Psoas muscle (tissue), 8 donors: ENCODE measurements around the gene WDR59. TPM values are rescaled to one million over a fixed set of nuclear protein-coding genes. Genes with fewer than 3 reads are reported as not detected.

Experiments used
- ATAC-seq, 4 donors: fragments of 200-7000 bp; cut with Tn5 transposase; one replicate each; pipeline ENCODE4 v1.9.1; 2020; ENCODE audit warnings: moderate library complexity in 3 of 4, mild to moderate bottlenecking in 2 of 4
- DNase-seq, 2 donors: peaks; one replicate each; pipeline ENCODE4 v3.0.0-alpha.2; 2020
- H3K27ac ChIP-seq: fragments of 200-600 bp; one replicate; pipeline ENCODE4 v1.8.0; 2022
- H3K27me3 ChIP-seq, 3 donors: fragments of 200-600 bp in 1 of 3; one replicate each; pipeline versions ENCODE4 v1.6.1 to v1.8.0; 2013 to 2022; ENCODE audit warnings: low read length in 2 of 3, mild to moderate bottlenecking in 2 of 3, moderate library complexity in 1 of 3; ENCODE audit not compliant: insufficient read depth in 3 of 3
- H3K36me3 ChIP-seq, 2 donors: fragments of 200-600 bp in 1 of 2; one replicate each; pipeline versions ENCODE4 v1.6.1 to v1.8.0; 2013 to 2022; ENCODE audit warnings: low read depth in 1 of 2, mild to moderate bottlenecking in 1 of 2, moderate library complexity in 1 of 2; ENCODE audit not compliant: insufficient read depth in 1 of 2
- H3K4me1 ChIP-seq: fragments of 200-600 bp; one replicate; pipeline ENCODE4 v1.8.0; 2022
- H3K4me3 ChIP-seq: fragments of 200-600 bp; one replicate; pipeline ENCODE4 v1.8.0; 2022; ENCODE audit warnings: mild to moderate bottlenecking
- H3K9me3 ChIP-seq: fragments of 200-600 bp; one replicate; pipeline ENCODE4 v1.8.0; 2022
- WGBS, 3 donors: extraction: QIAGEN DNeasy Blood & Tissue Kit; methylation state at CpG; one replicate each; pipeline versions ENCODE4 v1.1.6 to v1.1.7; 2013; 5-methylcytosine and 5-hydroxymethylcytosine counted together
- intact Hi-C, 2 donors: fragments of 100-400 bp; cut with DNase I; formaldehyde crosslinking; loops; one replicate each; pipeline versions ENCODE4 v1.11.0 to v1.14.2; 2022
- polyA plus RNA-seq, 3 donors: library from polyadenylated mRNA; stranded (reverse); fragments of 200-250 nt; gene quantifications; one replicate each; pipeline ENCODE4 v1.2.3, GENCODE V29; 2013
- total RNA-seq, 4 donors: library from RNA; stranded (reverse); fragmentation: NEBNext Ultra II Directional in 2 of 4; extraction: Animal tissue kit (Norgen Biotek cat#: 25700) in 2 of 4; gene quantifications; one replicate each; pipeline versions ENCODE4 v1.2.1 to v1.2.4, GENCODE V29; 2021 to 2023
- TF ChIP-seq, protein P1 (sequence below): fragments of 200-600 bp; IDR thresholded peaks from one replicate; pipeline ENCODE4 v1.8.0; 2022; ENCODE audit warnings: antibody characterized with exemption
- donor health status: healthy with polysubstance abuse.
- donor health status: DM: no; HTN: no; CAD: no; lungs with moderate emphysema.
- donor health status: Bipolar disorder and iron deficiency.
- donor health status: healthy.
- donor health status: DM: yes; HTN: yes; CAD: no.
- donor health status: DM: no; HTN: no; CAD: no.
- donor health status: DM: no; HTN: no; CAD: no.
- donor health status: DM: yes; HTN: yes; CAD: no.

The WDR59 gene
- total and polyA plus RNA-seq, 7 donors = 12.0 to 48.2 (median 30.6) TPM

DNA sequence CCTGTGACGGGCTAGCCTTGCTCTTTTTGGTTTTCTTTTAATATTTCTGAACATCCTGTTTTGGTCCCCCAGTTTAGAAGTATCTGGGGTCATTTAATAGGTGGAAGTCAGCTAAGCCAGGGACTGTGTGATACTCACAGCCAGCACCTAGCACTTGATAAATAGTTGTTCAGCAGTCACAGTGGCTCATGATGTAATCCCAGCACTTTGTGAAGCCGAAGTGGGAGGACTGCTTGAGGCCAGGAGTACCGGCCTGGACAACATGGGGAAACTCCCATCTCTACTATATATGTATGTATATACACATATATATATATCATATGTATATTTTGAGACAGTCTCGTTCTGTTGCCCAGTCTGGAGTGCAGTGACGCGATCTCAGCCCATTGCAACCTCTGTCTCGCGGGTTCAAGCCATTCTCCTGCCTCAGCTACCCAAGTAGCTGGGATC is 12.1 kb upstream of the WDR59 start:
- Histone ChIP-seq H3K27ac (no peak overlapping the region), H3K9me3 (no peaks in the 10 kb centered on the region), H3K27me3 (no peaks in the 10 kb centered on the region), H3K4me1 (peaks cover 24% of the 10 kb centered on the region), H3K4me3 (no peak overlapping the region), H3K36me3 (no peaks in the 10 kb centered on the region)
- 77 to 86% (median 85%) methylated on average over 8 of the region's 8 CpGs for WGBS, 3 donors
- ATAC-seq = no peak
- TF ChIP-seq, protein P1, sequence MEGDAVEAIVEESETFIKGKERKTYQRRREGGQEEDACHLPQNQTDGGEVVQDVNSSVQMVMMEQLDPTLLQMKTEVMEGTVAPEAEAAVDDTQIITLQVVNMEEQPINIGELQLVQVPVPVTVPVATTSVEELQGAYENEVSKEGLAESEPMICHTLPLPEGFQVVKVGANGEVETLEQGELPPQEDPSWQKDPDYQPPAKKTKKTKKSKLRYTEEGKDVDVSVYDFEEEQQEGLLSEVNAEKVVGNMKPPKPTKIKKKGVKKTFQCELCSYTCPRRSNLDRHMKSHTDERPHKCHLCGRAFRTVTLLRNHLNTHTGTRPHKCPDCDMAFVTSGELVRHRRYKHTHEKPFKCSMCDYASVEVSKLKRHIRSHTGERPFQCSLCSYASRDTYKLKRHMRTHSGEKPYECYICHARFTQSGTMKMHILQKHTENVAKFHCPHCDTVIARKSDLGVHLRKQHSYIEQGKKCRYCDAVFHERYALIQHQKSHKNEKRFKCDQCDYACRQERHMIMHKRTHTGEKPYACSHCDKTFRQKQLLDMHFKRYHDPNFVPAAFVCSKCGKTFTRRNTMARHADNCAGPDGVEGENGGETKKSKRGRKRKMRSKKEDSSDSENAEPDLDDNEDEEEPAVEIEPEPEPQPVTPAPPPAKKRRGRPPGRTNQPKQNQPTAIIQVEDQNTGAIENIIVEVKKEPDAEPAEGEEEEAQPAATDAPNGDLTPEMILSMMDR = no peak
- no peak for DNase-seq
- intact Hi-C loops = loop anchor here in 1 of 2 donors (5.0 kb wide), 1 partner anchor 45 kb away; no protein-coding TSS in a partner anchor

DNA sequence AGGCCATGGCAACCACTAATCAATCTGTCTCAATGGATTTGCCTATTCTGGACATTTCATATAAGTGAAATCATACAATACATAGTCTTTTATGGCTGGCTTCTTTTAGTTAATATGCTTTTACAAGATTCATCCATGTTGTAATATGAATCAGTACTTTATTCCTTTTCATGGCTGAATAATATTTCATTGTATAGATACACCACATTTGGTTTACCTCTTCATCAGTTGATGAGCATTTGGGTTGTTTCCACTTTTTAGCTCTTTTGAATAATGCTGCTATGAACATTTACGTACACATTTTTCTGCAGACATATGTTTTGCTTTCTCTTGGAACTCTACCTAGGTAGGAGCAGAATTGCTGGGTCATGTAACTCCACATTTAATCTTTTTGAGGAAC is 11.1 kb upstream of the WDR59 start:
- intact Hi-C loops = loop anchor here in 1 of 2 donors (5.0 kb wide), 1 partner anchor 46 kb away; no protein-coding TSS in a partner anchor
- no peaks in the 10 kb centered on the region for H3K9me3 ChIP-seq
- H3K36me3 ChIP-seq = no peaks in the 10 kb centered on the region
- H3K4me3 ChIP-seq = no peak overlapping the region
- TF ChIP-seq, protein P1 = no peak
- DNase-seq (no peak), ATAC-seq (no peak)
- H3K27ac ChIP-seq = no peak overlapping the region
- H3K27me3 ChIP-seq = no peaks in the 10 kb centered on the region
- WGBS, 3 donors = 94 to 98% (median 96%) methylated on average over 1 of the region's 1 CpG
- peaks cover 13% of the 10 kb centered on the region for H3K4me1 ChIP-seq

DNA sequence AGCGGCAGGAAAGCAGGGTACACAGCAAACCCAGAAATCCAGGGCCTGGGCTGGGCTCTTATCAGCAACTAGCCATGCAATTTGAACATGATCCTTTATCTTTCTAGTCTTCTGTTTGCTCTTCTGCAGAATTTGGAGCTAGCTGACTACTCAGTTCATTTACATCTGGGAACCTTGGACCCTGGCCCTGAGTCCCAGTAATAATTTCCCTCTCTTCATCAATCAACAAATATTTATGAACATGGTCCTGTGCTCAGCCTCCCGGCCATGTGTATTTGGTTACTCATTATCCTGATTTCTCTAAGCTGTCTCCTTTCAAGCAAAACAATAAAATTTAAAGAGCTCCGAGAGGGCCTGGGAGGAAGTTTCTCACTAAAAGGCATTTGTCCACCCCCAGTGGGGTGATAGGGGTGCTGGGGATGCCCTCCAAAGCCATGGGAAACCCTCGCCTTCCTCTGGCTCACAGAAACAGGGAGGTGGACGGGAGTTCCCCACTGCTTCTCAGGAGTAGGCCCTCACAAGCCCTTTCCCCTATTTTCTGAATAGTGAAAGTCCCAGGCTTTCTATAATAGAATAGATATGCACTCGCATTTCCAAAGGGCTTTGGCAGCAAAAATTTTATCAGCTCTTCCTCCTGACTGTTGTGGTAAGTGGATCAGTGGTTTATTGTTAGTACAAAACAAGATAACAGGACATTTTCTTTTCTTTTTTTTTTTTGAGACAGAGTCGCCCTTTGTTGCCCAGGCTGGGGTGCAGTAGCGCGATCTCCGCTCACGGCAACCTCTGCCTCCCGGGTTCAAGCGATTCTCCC is 6.9 kb upstream of the WDR59 start:
- Histone ChIP-seq H3K4me1 (no peaks in the 10 kb centered on the region), H3K4me3 (no peak overlapping the region), H3K36me3 (no peaks in the 10 kb centered on the region), H3K27me3 (no peaks in the 10 kb centered on the region), H3K9me3 (no peaks in the 10 kb centered on the region), H3K27ac (no peak overlapping the region)
- no peak for ATAC-seq
- 83 to 87% (median 84%) methylated on average over 13 of the region's 13 CpGs for WGBS, 3 donors
- intact Hi-C loops = no loop called here
- TF ChIP-seq, protein P1 = no peak
- DNase-seq = no peak

DNA sequence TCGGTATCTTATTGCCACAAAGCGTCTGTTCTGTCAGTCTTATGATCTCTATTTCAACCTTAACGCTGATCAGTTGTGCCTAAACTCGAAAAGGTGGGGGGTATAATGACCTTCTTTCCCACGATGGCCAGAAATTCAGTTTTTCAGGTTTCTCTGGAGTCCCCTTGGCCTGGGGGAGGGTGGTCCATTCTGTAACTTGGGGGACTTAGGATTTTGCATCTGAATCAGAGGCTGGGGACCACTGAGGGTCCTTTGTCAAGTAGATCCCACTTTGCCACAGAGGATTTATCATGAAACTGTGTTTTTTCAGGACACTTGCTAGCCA is 6.3 kb upstream of the WDR59 start:
- TF ChIP-seq, protein P1 = no peak
- 62 to 77% (median 68%) methylated on average over 5 of the region's 5 CpGs for WGBS, 3 donors
- no peak for ATAC-seq
- H3K36me3 ChIP-seq = no peaks in the 10 kb centered on the region
- no peak overlapping the region for H3K27ac ChIP-seq
- H3K9me3 ChIP-seq = no peaks in the 10 kb centered on the region
- no peaks in the 10 kb centered on the region for H3K27me3 ChIP-seq
- intact Hi-C loops = no loop called here
- no peak for DNase-seq
- no peaks in the 10 kb centered on the region for H3K4me1 ChIP-seq
- H3K4me3 ChIP-seq = no peak overlapping the region
